ENCODE measurements around the gene TTLL10. TPM values are rescaled to one million over a fixed set of nuclear protein-coding genes. Genes with fewer than 3 reads are reported as not detected.
A peak's percentile ranks its signal among the peaks of the same experiment; 100 is the strongest.

TTLL10 gene
- polyA plus RNA-seq, 1 of the 3 experiments (the other 2 are of a cell fraction), result not detected

- POLR2A ChIA-PET, result no interaction called here
- no peak within 1 kb of the TSS for H3K9ac ChIP-seq
- no peak within 1 kb of the TSS for H2AFZ ChIP-seq (ENCODE audit: low read depth)
- no peaks in the 10 kb centered on the region for H3K79me2 ChIP-seq (ENCODE audit: insufficient read depth)
- H3F3A ChIP-seq (replicated peaks; ENCODE audit: insufficient read depth), result no peaks in the 10 kb centered on the region
- H3K9me3 ChIP-seq, result no peaks in the 10 kb centered on the region
- H3K4me3 ChIP-seq (ENCODE audit: low read depth in 2 of 2, low read length in 1 of 2), result no peak within 1 kb of the TSS
- no peak within 1 kb of the TSS for H3K27ac ChIP-seq (ENCODE audit: low read depth in 2 of 2, low read length in 1 of 2)
- WGBS (ENCODE audit: low lambda C conversion rate), result 0% methylated on average over 1 of the region's 74 CpGs
- no peaks in the 10 kb centered on the region; a peak in 1 of 4 replicates for H3K4me1 ChIP-seq (ENCODE audit: control insufficient read depth in 1 of 2, insufficient read depth in 2 of 2, low read depth in 1 of 2, low read length in 1 of 2)
- peak; percentile 65 for DNase-seq
- CTCF ChIA-PET, result interaction anchor here (1.2 to 3.3 kb wide), 3 partner anchors 8 to 124 kb away, joined by 3 to 19 read pairs (median 3); no protein-coding TSS in a partner anchor
- TF ChIP-seq RFX5 (IDR thresholded peaks at IDR 0.05; ENCODE audit: low read length), result no peak
- TF ChIP-seq CHD2 (IDR thresholded peaks at IDR 0.05; ENCODE audit: low read length, partially characterized antibody), result no peak
- H3K27me3 ChIP-seq (ENCODE audit: insufficient read depth), result no peaks in the 10 kb centered on the region
- no peaks in the 10 kb centered on the region for H4K20me1 ChIP-seq (ENCODE audit: insufficient read depth)
- no peak within 1 kb of the TSS for H3K4me2 ChIP-seq
- H3K9me2 ChIP-seq, result no peaks in the 10 kb centered on the region
- H3K36me3 ChIP-seq (replicated peaks in 1 of 2; ENCODE audit: control insufficient read depth in 1 of 2, insufficient read depth in 2 of 2, low read length in 1 of 2), result no peaks in the 10 kb centered on the region
Observed at GRCh38 chr1:1246577-1247340, 73.1 kb downstream of the TTLL10 start, which contains the start of gene C1QTNF12. TSS of gene C1QTNF12 (minus strand) at chr1:1246722. CDS start at chr1:1246690, 32 bp downstream.

- TF ChIP-seq GABPA (IDR thresholded peaks at IDR 0.05; ENCODE audit: low read depth) (no peak), PBX3 (IDR thresholded peaks at IDR 0.05) (no peak), YY1 (IDR thresholded peaks at IDR 0.05; ENCODE audit: low read depth) (no peak), ELF1 (IDR thresholded peaks at IDR 0.05) (no peak), TEAD4 (IDR thresholded peaks at IDR 0.05; ENCODE audit: borderline replicate concordance, insufficient read depth) (no peak), EZH2phosphoT487 (IDR thresholded peaks at IDR 0.05; ENCODE audit: borderline replicate concordance, low read depth) (no peak), EP300 (IDR thresholded peaks at IDR 0.05; ENCODE audit: borderline replicate concordance in 1 of 2, low read depth in 1 of 2, low read length in 1 of 2) (no peak), FOXM1 (IDR thresholded peaks at IDR 0.05; ENCODE audit: low read depth) (no peak), JUND (IDR thresholded peaks at IDR 0.05) (no peak)
- H3K9ac ChIP-seq, result no peak overlapping the region
- no peaks in the 10 kb centered on the region for H3K9me3 ChIP-seq
- WGBS (ENCODE audit: low lambda C conversion rate), result no CpG with 5 or more reads among the region's 25 CpGs
- ChIA-PET CTCF (interaction anchor here (1.4 to 3.3 kb wide), 2 partner anchors 37 to 125 kb away, joined by 3 to 19 read pairs; no protein-coding TSS in a partner anchor), POLR2A (no interaction called here)
- H3K27me3 ChIP-seq (ENCODE audit: insufficient read depth), result no peaks in the 10 kb centered on the region
- no peak overlapping the region for H3K4me2 ChIP-seq
- H3K27ac ChIP-seq (ENCODE audit: low read depth in 2 of 2, low read length in 1 of 2), result no peak overlapping the region
- H2AFZ ChIP-seq (ENCODE audit: low read depth), result no peak overlapping the region
- H3F3A ChIP-seq (replicated peaks; ENCODE audit: insufficient read depth), result no peaks in the 10 kb centered on the region
- no peak for DNase-seq
- no peaks in the 10 kb centered on the region for H4K20me1 ChIP-seq (ENCODE audit: insufficient read depth)
- H3K4me1 ChIP-seq (ENCODE audit: control insufficient read depth in 1 of 2, insufficient read depth in 2 of 2, low read depth in 1 of 2, low read length in 1 of 2), result no peaks in the 10 kb centered on the region; a peak in 1 of 4 replicates
- H3K79me2 ChIP-seq (ENCODE audit: insufficient read depth), result no peaks in the 10 kb centered on the region
- H3K4me3 ChIP-seq (ENCODE audit: low read depth in 2 of 2, low read length in 1 of 2), result no peak overlapping the region
- no peaks in the 10 kb centered on the region for H3K9me2 ChIP-seq
- peaks cover 0 to 1% of the 10 kb centered on the region in 2 experiments for H3K36me3 ChIP-seq (replicated peaks in 1 of 2; ENCODE audit: control insufficient read depth in 1 of 2, insufficient read depth in 2 of 2, low read length in 1 of 2)
Observed at GRCh38 chr1:1247341-1247913, 73.7 kb downstream of the TTLL10 start.

Small RNA genes lying within 50 kb of the gene (small RNA-seq; reads per million reads assigned to genes)
- gene MIR200A (0 to 36.2 (median 0) reads per million in 7 experiments), gene MIR200B (0 to 55.4 (median 0.06) reads per million in 7 experiments), gene MIR429 (0 to 0.21 (median 0) reads per million in 7 experiments)

Other genes starting within 250 kb of the TTLL10 start
- gene SAMD11, start 250.0 kb upstream of the TTLL10 start, polyA plus RNA-seq (2012; rRNA removed), result 2.1 and 3.7 TPM in 2 replicates
- gene NOC2L, start 214.6 kb upstream of the TTLL10 start, polyA plus RNA-seq (2012; rRNA removed), result 114 and 124 TPM in 2 replicates
- 27.3 and 28.1 TPM in 2 replicates for gene KLHL17, start 213.3 kb upstream of the TTLL10 start, polyA plus RNA-seq (2012; rRNA removed)
- gene PLEKHN1, start 207.4 kb upstream of the TTLL10 start, polyA plus RNA-seq (2012; rRNA removed), result not detected in 2 replicates
- gene PERM1, start 191.8 kb upstream of the TTLL10 start, polyA plus RNA-seq (2012; rRNA removed), result 0.18 and 0.25 TPM in 2 replicates
- gene HES4, start 173.8 kb upstream of the TTLL10 start, polyA plus RNA-seq (2012; rRNA removed), result 4.2 and 4.7 TPM in 2 replicates
- gene ISG15, start 160.4 kb upstream of the TTLL10 start, polyA plus RNA-seq (2012; rRNA removed), result 22.9 and 28.6 TPM in 2 replicates
- gene AGRN, start 153.8 kb upstream of the TTLL10 start, polyA plus RNA-seq (2012; rRNA removed), result 24.0 and 31.6 TPM in 2 replicates
- not detected in 2 replicates for gene RNF223, start 99.6 kb upstream of the TTLL10 start, polyA plus RNA-seq (2012; rRNA removed)
- gene C1orf159, start 57.8 kb upstream of the TTLL10 start, polyA plus RNA-seq (2012; rRNA removed), result 10.1 and 10.2 TPM in 2 replicates
- 0.05 TPM in 1 of 2 replicates, not detected in the other for gene TNFRSF18, start 32.7 kb downstream of the TTLL10 start, polyA plus RNA-seq (2012; rRNA removed)
- gene TNFRSF4, start 40.3 kb downstream of the TTLL10 start, polyA plus RNA-seq (2012; rRNA removed), result not detected in 2 replicates
- gene SDF4, start 58.1 kb downstream of the TTLL10 start, polyA plus RNA-seq (2012; rRNA removed), result 182 and 265 TPM in 2 replicates
- 32.0 and 38.8 TPM in 2 replicates for gene B3GALT6, start 58.4 kb downstream of the TTLL10 start, polyA plus RNA-seq (2012; rRNA removed)
- 0.59 TPM in 1 of 2 replicates, not detected in the other for gene C1QTNF12, start 72.8 kb downstream of the TTLL10 start, polyA plus RNA-seq (2012; rRNA removed)
- 31.8 and 47.5 TPM in 2 replicates for gene UBE2J2, start 100.0 kb downstream of the TTLL10 start, polyA plus RNA-seq (2012; rRNA removed)
- gene SCNN1D, start 106.6 kb downstream of the TTLL10 start, polyA plus RNA-seq (2012; rRNA removed), result 2.6 and 2.9 TPM in 2 replicates
- 51.7 and 66.4 TPM in 2 replicates for gene ACAP3, start 134.1 kb downstream of the TTLL10 start, polyA plus RNA-seq (2012; rRNA removed)
- 13.9 and 19.0 TPM in 2 replicates for gene PUSL1, start 134.7 kb downstream of the TTLL10 start, polyA plus RNA-seq (2012; rRNA removed)
- gene INTS11, start 150.8 kb downstream of the TTLL10 start, polyA plus RNA-seq (2012; rRNA removed), result 137 and 141 TPM in 2 replicates
- 12.3 and 13.4 TPM in 2 replicates for gene CPTP, start 150.9 kb downstream of the TTLL10 start, polyA plus RNA-seq (2012; rRNA removed)
- gene TAS1R3, start 157.4 kb downstream of the TTLL10 start, polyA plus RNA-seq (2012; rRNA removed), result 0.06 and 0.08 TPM in 2 replicates
- gene DVL1, start 175.5 kb downstream of the TTLL10 start, polyA plus RNA-seq (2012; rRNA removed), result 31.3 and 32.0 TPM in 2 replicates
- gene MXRA8, start 184.7 kb downstream of the TTLL10 start, polyA plus RNA-seq (2012; rRNA removed), result 2.5 and 3.8 TPM in 2 replicates
- 175 and 214 TPM in 2 replicates for gene AURKAIP1, start 201.3 kb downstream of the TTLL10 start, polyA plus RNA-seq (2012; rRNA removed)
- gene CCNL2, start 225.5 kb downstream of the TTLL10 start, polyA plus RNA-seq (2012; rRNA removed), result 362 and 475 TPM in 2 replicates
- gene MRPL20, start 233.4 kb downstream of the TTLL10 start, polyA plus RNA-seq (2012; rRNA removed), result 159 and 210 TPM in 2 replicates
- 0.06 and 0.07 TPM in 2 replicates for gene ANKRD65, start 247.4 kb downstream of the TTLL10 start, polyA plus RNA-seq (2012; rRNA removed)

All from SK-N-SH (cell line).